WERI-Rb-1 (cell line): ENCODE measurements around the gene TFDP1.

Experiments
- DNase-seq: peaks from one replicate; pipeline ENCODE4 v3.0.0-alpha.2; 2020
- H3K27ac ChIP-seq: fragments of 250-450 bp; sonication (Bioruptor Pico); 2 replicates; pipeline ENCODE4 v1.5.1; 2020; ENCODE audit warnings: mild to moderate bottlenecking, moderate library complexity
- H3K27me3 ChIP-seq: fragments of 250-450 bp; sonication (Bioruptor Pico); 2 replicates; pipeline ENCODE4 v1.5.1; 2021; ENCODE audit warnings: mild to moderate bottlenecking, low read depth, moderate library complexity; ENCODE audit not compliant: insufficient read depth, severe bottlenecking
- H3K36me3 ChIP-seq: fragments of 250-450 bp; sonication (Bioruptor Pico); 2 replicates; pipeline ENCODE4 v1.5.1; 2020; ENCODE audit warnings: mild to moderate bottlenecking, moderate library complexity
- H3K4me3 ChIP-seq: 2 replicates; pipeline ENCODE4 v1.5.1; 2011; ENCODE audit warnings: low read depth, mild to moderate bottlenecking, control low read depth, low read length
- H3K9me3 ChIP-seq: fragments of 250-450 bp; sonication (Bioruptor Pico); 2 replicates; pipeline ENCODE4 v1.5.1; 2021; ENCODE audit warnings: mild to moderate bottlenecking, moderate library complexity; ENCODE audit not compliant: severe bottlenecking
- TF ChIP-seq, protein P1 (sequence below): IDR thresholded peaks from 2 replicates; pipeline ENCODE4 v1.5.1; 2011; ENCODE audit warnings: low read depth, mild to moderate bottlenecking, control low read depth, inconsistent platforms, low read length

Gene TFDP1

DNA sequence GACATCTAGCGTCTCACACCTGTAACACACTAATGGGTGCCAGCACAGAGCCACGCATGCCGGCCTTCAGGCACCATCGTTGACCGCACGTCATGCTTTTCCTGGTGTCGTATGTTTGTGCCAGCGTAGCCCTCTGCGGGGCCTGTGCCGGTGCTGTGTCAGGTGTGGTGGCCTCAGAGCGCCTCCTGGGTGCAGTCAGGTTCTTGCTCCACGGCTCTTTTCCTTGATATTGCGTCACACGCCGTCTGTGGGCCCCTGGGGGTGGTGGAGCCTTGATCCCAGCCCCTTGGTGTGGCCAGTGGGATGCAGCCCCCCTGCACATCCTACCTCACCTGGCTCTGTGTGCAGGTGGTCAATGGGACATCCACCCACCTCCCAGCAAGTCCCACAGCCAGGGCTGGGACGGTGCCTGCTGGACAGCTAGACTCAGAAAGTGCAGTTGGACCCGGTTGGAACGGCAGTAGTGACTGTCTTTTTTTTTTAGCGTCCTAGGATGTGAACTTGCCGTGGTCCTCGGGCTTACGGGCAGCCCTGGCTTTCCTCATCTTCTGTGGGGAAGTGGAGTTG, 24.5 kb downstream of the TFDP1 start:
- Histone ChIP-seq H3K36me3 (peaks cover 96% of the 10 kb centered on the region), H3K27me3 (no peaks in the 10 kb centered on the region), H3K9me3 (no peaks in the 10 kb centered on the region), H3K27ac (no peak overlapping the region), H3K4me3 (no peak overlapping the region)
- TF ChIP-seq, protein P1, sequence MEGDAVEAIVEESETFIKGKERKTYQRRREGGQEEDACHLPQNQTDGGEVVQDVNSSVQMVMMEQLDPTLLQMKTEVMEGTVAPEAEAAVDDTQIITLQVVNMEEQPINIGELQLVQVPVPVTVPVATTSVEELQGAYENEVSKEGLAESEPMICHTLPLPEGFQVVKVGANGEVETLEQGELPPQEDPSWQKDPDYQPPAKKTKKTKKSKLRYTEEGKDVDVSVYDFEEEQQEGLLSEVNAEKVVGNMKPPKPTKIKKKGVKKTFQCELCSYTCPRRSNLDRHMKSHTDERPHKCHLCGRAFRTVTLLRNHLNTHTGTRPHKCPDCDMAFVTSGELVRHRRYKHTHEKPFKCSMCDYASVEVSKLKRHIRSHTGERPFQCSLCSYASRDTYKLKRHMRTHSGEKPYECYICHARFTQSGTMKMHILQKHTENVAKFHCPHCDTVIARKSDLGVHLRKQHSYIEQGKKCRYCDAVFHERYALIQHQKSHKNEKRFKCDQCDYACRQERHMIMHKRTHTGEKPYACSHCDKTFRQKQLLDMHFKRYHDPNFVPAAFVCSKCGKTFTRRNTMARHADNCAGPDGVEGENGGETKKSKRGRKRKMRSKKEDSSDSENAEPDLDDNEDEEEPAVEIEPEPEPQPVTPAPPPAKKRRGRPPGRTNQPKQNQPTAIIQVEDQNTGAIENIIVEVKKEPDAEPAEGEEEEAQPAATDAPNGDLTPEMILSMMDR = no peak
- DNase-seq = no peak

DNA sequence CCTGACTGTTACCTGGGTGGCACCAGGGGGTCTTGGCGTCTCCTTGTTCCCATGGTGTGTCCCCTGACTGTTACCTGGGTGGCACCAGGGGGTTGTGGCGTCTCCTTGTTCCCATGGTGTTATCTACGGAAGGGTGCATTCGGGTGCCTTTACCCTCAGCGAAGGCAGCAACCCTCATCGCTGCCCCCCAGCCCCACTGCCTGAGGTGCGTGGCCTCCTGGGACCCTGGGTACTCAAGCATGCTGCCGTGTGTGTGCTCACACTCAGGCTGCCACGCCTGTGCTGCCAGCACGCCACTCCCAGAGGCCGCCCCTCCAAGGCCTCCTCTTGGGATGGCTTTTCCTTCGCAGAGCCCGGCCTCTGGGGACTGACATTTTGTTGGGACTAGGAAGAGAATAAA, 25.1 kb downstream of the TFDP1 start:
- Histone ChIP-seq H3K9me3 (no peaks in the 10 kb centered on the region), H3K27ac (no peak overlapping the region), H3K4me3 (no peak overlapping the region), H3K27me3 (no peaks in the 10 kb centered on the region), H3K36me3 (peaks cover 97% of the 10 kb centered on the region)
- TF ChIP-seq, protein P1 = no peak
- no peak for DNase-seq

DNA sequence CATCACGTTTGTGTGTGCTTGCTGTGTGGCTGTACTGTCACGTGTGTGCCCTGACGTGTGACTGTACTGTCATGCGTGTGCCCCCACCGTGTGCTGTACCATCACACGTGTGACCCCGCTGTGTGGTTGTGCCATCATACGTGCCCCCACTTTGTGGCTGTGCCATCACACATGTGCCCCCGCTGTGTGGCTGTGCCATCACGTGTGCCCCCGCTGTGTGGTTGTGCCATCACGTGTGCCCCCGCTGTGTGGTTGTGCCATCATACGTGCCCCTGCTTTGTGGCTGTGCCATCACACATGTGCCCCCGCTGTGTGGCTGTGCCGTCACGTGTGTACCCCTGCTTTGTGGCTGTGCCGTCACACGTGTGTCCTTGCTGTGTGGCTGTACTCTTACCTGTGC, 25.7 kb downstream of the TFDP1 start:
- DNase-seq = no peak
- Histone ChIP-seq H3K27ac (no peak overlapping the region), H3K36me3 (peaks cover 97% of the 10 kb centered on the region), H3K4me3 (no peak overlapping the region), H3K27me3 (no peaks in the 10 kb centered on the region), H3K9me3 (no peaks in the 10 kb centered on the region)
- TF ChIP-seq, protein P1 = no peak

DNA sequence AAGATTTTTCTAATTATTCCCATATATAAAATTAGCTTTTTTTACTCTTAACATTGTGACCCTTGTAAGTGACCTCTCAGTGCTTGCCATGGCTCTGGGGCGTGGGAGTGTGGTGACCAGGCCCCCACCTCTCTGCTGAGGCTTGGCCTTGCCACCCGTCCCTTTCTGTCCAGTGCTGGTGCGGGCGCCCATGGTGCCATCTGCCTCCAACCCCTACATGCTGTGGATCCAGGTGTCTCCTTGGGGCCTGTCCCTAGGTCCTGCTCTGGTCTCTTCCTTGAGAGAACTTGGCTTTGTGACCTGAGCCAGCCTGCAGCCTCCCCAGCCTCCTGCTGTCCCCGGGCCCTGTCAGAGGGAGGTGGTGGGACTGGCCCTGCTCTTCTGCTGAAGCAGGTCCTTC, 27.4 kb downstream of the TFDP1 start:
- Histone ChIP-seq H3K36me3 (peaks cover 100% of the 10 kb centered on the region), H3K4me3 (no peak overlapping the region), H3K27ac (no peak overlapping the region), H3K9me3 (no peaks in the 10 kb centered on the region), H3K27me3 (no peaks in the 10 kb centered on the region)
- DNase-seq = no peak
- TF ChIP-seq, protein P1 = no peak

DNA sequence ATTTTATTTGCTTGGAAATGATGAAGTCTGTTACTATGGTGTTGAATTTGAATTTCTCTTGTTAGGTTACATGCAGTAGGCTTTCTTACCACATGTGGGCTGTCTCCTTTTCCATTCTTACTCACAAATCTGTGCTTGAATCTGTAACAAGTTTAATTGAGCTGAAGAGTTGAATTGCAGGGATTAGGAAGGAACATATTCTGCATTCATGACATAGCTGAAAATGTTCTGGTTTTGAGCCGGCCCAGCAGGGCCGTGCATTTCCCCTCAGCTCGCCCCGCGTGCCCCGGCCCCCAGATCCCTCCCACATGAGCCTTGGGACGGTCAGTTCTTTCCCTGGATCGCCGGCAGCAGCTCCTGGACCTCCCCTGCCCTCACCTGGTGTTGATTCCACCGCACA, 28.1 kb downstream of the TFDP1 start:
- H3K27ac ChIP-seq = no peak overlapping the region
- no peak for DNase-seq
- H3K36me3 ChIP-seq = peaks cover 96% of the 10 kb centered on the region
- H3K4me3 ChIP-seq = no peak overlapping the region
- TF ChIP-seq, protein P1 = no peak
- no peaks in the 10 kb centered on the region for H3K27me3 ChIP-seq
- H3K9me3 ChIP-seq = no peaks in the 10 kb centered on the region

DNA sequence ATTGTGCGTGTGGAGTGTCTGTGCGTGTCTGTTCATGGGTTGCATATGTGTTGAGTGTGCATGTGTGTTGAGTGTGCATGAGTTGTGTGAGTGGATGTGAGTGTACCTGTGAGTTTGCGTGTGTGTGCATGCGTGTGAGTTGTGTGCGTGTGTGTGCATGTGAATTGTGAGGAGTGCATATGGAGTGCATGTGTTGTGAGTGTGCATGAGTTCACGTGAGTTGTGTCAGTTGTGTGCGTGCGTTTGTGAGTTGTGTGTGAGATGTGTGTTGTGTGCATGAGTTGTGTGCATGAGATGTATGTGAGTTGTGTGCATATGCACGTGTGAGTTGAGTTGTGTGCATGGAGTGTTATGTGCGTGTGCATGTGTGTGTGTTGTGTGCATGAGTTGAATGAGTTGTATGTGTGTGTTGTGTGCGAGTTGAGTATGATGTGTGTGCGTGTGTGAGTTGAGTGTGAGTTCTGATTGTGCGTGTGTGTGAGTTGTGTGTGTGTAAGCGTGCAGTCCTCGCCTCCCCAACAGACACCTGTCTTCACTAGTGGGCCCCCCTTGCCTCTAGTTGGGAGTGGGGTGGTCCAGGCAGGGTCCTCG, 29.3 kb downstream of the TFDP1 start:
- no peak for DNase-seq
- TF ChIP-seq, protein P1 = no peak
- peaks cover 96% of the 10 kb centered on the region for H3K36me3 ChIP-seq
- no peaks in the 10 kb centered on the region for H3K27me3 ChIP-seq
- no peak overlapping the region for H3K27ac ChIP-seq
- no peak overlapping the region for H3K4me3 ChIP-seq
- no peaks in the 10 kb centered on the region for H3K9me3 ChIP-seq
